NCI-H748 (cell line): ENCODE data around the gene INTU.

Source experiments
- DNase-seq: peaks from one replicate; lab custom pipeline; 2025; ENCODE audit not compliant: unreplicated experiment; lab: John Stamatoyannopoulos, UW

The INTU gene

GRCh38 chr4:127741247-127741646 is 108.5 kb downstream of the INTU start:
- DNase-seq = no peak

GRCh38 chr4:127747883-127748282 is 115.1 kb downstream of the INTU start:
- no peak for DNase-seq

DNA sequence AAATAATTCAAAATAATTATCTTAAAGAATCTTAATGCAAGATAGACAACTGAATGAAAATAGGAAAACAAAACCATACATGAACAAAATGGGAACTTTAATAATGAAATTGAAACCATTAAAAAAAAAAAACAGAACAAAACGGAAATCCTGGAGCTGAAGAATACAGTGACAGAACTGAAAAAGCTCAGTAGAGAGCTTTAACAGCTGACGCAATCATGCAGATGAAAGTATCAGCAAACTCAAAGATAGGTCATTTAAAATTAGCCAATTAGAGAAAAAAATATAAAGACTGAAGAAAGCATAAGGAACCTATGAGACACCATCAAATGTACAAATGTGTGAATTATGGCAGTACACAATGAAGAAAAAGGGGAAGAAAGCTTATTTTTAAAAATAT is 116.2 kb downstream of the INTU start:
- no peak for DNase-seq

DNA sequence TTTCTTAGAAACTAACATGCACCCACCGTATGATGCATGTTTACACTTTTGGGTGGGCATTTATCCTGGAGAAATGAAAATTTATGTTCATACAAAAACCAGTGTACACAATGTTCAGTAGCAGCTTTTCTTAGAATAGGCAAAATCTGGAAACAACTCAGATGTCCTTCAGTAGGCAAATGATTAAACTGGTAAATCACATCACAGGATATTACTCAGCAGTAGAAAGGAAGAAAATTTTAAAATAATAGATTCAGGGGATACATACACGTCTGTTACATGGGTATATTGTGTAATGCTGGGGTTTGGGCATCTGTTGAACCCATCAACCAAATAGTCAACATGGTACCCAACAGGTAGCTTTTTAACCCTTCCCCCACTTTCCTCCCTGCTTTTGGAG is 124.1 kb downstream of the INTU start:
- DNase-seq = no peak

DNA sequence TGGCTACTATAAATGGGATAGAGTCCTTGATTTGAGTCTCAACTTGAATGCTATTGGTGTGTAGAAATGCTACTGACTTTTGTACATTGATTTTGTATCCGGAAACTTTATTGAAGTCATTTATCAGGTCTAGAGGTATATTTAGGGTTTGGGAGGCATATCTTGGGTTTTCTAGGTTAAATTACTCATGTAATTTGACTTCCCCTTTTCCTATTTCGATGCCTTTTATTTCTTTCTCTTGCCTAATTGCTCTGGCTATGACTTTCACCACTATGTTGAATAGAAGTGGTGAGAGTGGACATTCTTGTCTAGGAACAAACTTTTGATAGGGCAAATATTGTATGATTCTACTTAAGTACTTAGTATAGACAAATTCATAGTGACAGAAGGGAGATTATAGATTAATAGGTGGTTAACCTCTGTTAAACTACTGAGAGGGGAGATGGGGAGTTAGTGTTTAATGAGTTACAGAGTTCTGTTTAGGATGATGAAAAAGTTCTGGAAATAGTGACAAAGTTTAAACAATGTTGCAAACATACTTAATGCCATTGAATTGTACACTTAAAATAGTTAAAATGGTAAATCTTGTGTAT is 126.6 kb downstream of the INTU start:
- DNase-seq = no peak

- DNase-seq = no peak
Observed at GRCh38 chr4:127759893-127760292, 127.1 kb downstream of the INTU start.

DNA sequence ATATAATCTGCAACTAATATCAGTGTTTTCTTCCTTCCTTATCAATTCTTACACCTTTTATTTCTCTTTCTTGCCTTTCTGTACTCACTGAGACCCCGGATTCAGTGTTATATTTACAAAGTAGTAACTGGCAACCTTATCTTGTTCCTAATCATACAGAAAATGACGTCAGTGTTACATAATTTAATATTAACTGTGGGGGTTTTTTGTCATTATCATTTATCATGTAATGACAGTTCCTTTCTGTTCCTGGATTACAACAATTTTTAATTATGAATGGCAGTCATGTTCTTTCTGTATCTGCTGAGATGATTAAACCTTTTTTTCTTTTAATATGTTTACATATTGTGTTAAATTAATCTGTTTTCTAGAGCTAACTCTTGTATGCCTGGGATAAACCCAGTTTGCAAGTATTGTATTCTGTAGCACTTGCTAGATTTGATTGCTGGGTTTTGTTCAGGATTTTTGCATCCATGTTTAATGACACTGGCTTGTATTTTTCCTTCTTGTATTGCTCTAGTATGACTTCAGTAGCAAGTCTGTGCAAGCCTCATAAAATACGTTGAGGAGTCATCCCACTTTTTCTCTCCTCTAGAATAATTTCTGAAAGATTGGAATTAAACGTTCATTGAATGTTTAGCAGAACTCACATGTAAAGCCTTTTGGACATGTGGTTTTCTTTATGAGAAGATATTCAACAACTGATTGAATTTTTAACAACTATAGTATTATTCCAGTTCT is 138.9 kb downstream of the INTU start:
- DNase-seq = no peak

GRCh38 chr4:127772769-127773671 is 140.3 kb downstream of the INTU start:
- DNase-seq = no peak

DNA sequence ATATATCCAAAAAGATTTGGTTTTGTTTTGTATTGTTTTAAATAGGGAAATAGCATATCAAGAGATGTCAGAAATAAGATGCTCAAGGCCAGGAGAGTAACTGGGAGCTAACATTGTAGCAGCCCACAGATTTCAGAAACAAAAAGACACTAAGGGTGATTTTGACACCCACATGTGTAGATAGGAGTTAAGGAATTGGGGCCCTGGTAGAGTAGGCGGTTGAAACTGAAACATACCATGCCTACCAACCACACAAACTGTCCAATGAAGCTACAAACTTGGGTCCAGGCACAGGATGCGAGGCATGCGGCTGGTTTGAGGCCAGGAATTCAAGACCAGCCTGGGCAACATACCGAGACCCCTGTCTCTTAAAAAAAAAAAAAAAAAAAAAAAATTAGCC is 143.1 kb downstream of the INTU start:
- DNase-seq = no peak
